Neural cell (in vitro differentiated cells): ENCODE data around the gene GNG7. TPM values are rescaled to one million over a fixed set of nuclear protein-coding genes. Genes with fewer than 3 reads are reported as not detected.

ENCODE experiments used
- H2AFZ ChIP-seq: fragments of 200-600, 300-800 bp; sonication (generic), shearing (Covaris generic); 2 replicates; pipeline ENCODE4 v1.6.0; 2014; ENCODE audit warnings: low read depth, mild to moderate bottlenecking, antibody characterized with exemption, low read length, moderate library complexity
- H3F3A ChIP-seq: fragments of 200-600 bp; shearing (Covaris generic); 2 replicates; pipeline ENCODE4 v1.6.1; 2016; ENCODE audit warnings: mild to moderate bottlenecking, moderate library complexity, mixed read lengths, antibody characterized with exemption, low read length; ENCODE audit not compliant: insufficient read depth, poor library complexity, severe bottlenecking
- H3K27ac ChIP-seq: fragments of 200-600, 300-800 bp; sonication (generic), shearing (Covaris generic); 2 replicates; pipeline ENCODE4 v1.5.1; 2014; ENCODE audit warnings: mild to moderate bottlenecking, low read length, moderate library complexity
- H3K27me3 ChIP-seq: fragments of 300-800, 200-600 bp; sonication (generic), shearing (Covaris generic); 2 replicates; pipeline ENCODE4 v1.6.0; 2014; ENCODE audit warnings: mild to moderate bottlenecking, low read depth, low read length, moderate library complexity; ENCODE audit not compliant: insufficient read depth
- H3K36me3 ChIP-seq: fragments of 300-800, 200-600 bp; sonication (generic), shearing (Covaris generic); 2 replicates; pipeline ENCODE4 v1.5.1; 2014; ENCODE audit warnings: mild to moderate bottlenecking, antibody characterized with exemption, low read length, moderate library complexity; ENCODE audit not compliant: insufficient read depth
- H3K4me2 ChIP-seq: fragments of 300-800, 200-600 bp; sonication (generic), shearing (Covaris generic); 2 replicates; pipeline ENCODE4 v1.6.0; 2014; ENCODE audit warnings: mild to moderate bottlenecking, low read length
- H3K4me3 ChIP-seq: fragments of 300-800, 200-600 bp; sonication (generic), shearing (Covaris generic); 2 replicates; pipeline ENCODE4 v1.5.1; 2014; ENCODE audit warnings: mild to moderate bottlenecking, low read length, moderate library complexity
- H3K79me2 ChIP-seq: fragments of 200-600 bp; shearing (Covaris generic); replicated peaks from 2 replicates; pipeline ENCODE4 v1.6.0; 2014; ENCODE audit warnings: mild to moderate bottlenecking, low read length, moderate library complexity; ENCODE audit not compliant: insufficient read depth
- H3K9ac ChIP-seq: fragments of 300-800, 200-600 bp; sonication (generic), shearing (Covaris generic); 2 replicates; pipeline ENCODE4 v1.6.1; 2016; ENCODE audit warnings: mild to moderate bottlenecking, low read length, mixed read lengths
- H3K9me2 ChIP-seq: fragments of 200-600 bp; shearing (Covaris generic); 2 replicates; pipeline ENCODE4 v1.6.1; 2016; ENCODE audit warnings: mild to moderate bottlenecking, low read length, mixed read lengths; ENCODE audit not compliant: insufficient read depth
- H3K9me3 ChIP-seq: fragments of 200-600, 300-800 bp; sonication (generic), shearing (Covaris generic); 2 replicates; pipeline ENCODE4 v1.6.1; 2016; ENCODE audit warnings: mild to moderate bottlenecking, mixed run types, low read length, moderate library complexity, mixed read lengths
- H4K20me1 ChIP-seq: fragments of 200-600 bp; shearing (Covaris generic); 2 replicates; pipeline ENCODE4 v1.6.1; 2016; ENCODE audit warnings: mild to moderate bottlenecking, mixed run types; ENCODE audit not compliant: insufficient read depth
- CTCF ChIP-seq: fragments of 450-650 bp; IDR thresholded peaks from 2 replicates; pipeline ENCODE4 v1.5.1; 2014; ENCODE audit warnings: antibody characterized with exemption, mild to moderate bottlenecking, moderate library complexity; ENCODE audit not compliant: poor library complexity, severe bottlenecking
- EP300 ChIP-seq: fragments of 450-650 bp; conservative IDR thresholded peaks from 2 replicates; pipeline ENCODE4 v1.6.1; 2014; ENCODE audit warnings: antibody characterized with exemption, mild to moderate bottlenecking, moderate library complexity; ENCODE audit not compliant: poor library complexity, severe bottlenecking
- EZH2 ChIP-seq: fragments of 200-600, 300-800 bp; shearing (Covaris generic), sonication (generic); IDR thresholded peaks from 2 replicates; pipeline ENCODE4 v1.6.1; 2014; ENCODE audit warnings: antibody characterized with exemption, low read length, borderline replicate concordance, mild to moderate bottlenecking; ENCODE audit not compliant: insufficient read depth, poor library complexity, severe bottlenecking
- MXI1 ChIP-seq: fragments of 450-650 bp; conservative IDR thresholded peaks from 2 replicates; pipeline ENCODE4 v1.6.1; 2014; ENCODE audit warnings: antibody characterized with exemption, mild to moderate bottlenecking; ENCODE audit not compliant: poor library complexity, severe bottlenecking
- POLR2AphosphoS5 ChIP-seq: IDR thresholded peaks from 2 replicates; pipeline ENCODE4 v1.6.1; 2012
- RAD21 ChIP-seq: fragments of 450-650 bp; conservative IDR thresholded peaks from 2 replicates; pipeline ENCODE4 v1.6.1; 2014; ENCODE audit warnings: antibody characterized with exemption, mild to moderate bottlenecking, moderate library complexity
- SMC3 ChIP-seq: fragments of 450-650 bp; conservative IDR thresholded peaks from 2 replicates; pipeline ENCODE4 v1.6.1; 2014; ENCODE audit warnings: antibody characterized with exemption, mild to moderate bottlenecking, moderate library complexity; ENCODE audit not compliant: poor library complexity
- TAF1 ChIP-seq: IDR thresholded peaks from 2 replicates; pipeline ENCODE4 v1.6.1; 2012; ENCODE audit warnings: low read depth
- polyA plus RNA-seq: library from polyadenylated mRNA; depleted of rRNA; stranded (reverse); fragments of >200 nt; gene quantifications from 2 replicates; pipeline ENCODE4 v1.2.3, GENCODE V29; 2014
- TF ChIP-seq, protein P1 (sequence below): IDR thresholded peaks from 2 replicates; pipeline ENCODE4 v1.6.1; 2012; ENCODE audit warnings: borderline replicate concordance

Gene GNG7
- polyA plus RNA-seq, 1 donor from 2014 or later, result 3.0 TPM

DNA sequence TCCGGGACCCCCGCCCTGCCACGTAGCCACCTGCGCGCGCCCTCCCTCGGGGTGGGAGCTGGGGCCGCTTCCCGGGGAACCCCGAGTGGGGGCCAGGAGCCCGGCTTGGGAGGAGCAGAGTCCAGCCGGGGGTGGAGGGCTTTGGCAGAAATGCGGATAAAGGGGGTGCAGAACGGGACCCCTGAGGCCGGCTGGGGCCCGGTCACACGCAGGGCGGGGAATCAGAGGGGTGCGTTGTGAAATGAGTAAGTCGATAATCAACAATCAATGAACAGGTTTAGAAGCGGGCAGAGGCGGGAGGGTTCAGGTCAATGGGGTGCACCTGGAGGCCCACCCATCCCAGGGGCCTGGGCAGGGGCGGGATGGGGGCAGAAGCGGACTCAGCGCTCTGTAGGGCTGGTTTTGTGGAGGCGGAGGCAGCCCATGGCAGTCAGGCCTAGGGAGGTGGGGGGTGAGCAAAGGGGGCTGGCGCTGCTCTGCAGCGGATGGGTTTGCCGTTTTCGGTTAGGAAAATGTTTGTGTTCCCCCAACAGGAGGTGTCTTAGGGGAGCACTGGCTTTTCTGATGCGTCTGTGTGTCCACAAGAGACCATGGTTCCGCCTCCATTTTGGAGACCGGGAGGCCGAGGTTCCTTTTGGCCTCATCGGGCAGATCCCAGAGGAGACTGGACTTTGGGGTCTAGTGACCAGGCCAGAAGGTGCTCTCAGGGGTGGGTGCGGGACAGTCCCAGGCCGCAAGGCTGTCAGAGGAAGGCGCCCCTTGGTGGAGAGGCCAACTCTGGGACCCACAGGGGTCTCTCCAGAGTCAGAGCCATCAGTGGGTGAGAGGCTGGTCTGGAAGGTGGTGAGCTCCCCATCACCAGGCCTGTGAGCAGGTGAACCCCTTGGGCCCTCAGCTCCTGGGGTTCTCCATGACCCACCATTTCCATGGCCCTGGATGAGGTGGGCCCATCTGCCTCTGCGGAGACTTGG lies 19.4 kb upstream of the GNG7 start:
- Histone ChIP-seq H3K4me3 (peak overlapping the region; percentile 78), H2AFZ (peak overlapping the region; percentile 33), H3K9me2 (no peaks in the 10 kb centered on the region), H4K20me1 (no peaks in the 10 kb centered on the region), H3K27me3 (no peaks in the 10 kb centered on the region), H3K27ac (no peak overlapping the region), H3K36me3 (no peaks in the 10 kb centered on the region), H3F3A (no peaks in the 10 kb centered on the region), H3K9me3 (no peaks in the 10 kb centered on the region), H3K79me2 (no peaks in the 10 kb centered on the region), H3K4me2 (peak overlapping the region; percentile 89), H3K9ac (peak overlapping the region; percentile 79)
- TF ChIP-seq EP300 (no peak), SMC3 (no peak), TAF1 (no peak), EZH2 (no peak), RAD21 (no peak), CTCF (no peak), MXI1 (no peak)
- TF ChIP-seq, protein P1, sequence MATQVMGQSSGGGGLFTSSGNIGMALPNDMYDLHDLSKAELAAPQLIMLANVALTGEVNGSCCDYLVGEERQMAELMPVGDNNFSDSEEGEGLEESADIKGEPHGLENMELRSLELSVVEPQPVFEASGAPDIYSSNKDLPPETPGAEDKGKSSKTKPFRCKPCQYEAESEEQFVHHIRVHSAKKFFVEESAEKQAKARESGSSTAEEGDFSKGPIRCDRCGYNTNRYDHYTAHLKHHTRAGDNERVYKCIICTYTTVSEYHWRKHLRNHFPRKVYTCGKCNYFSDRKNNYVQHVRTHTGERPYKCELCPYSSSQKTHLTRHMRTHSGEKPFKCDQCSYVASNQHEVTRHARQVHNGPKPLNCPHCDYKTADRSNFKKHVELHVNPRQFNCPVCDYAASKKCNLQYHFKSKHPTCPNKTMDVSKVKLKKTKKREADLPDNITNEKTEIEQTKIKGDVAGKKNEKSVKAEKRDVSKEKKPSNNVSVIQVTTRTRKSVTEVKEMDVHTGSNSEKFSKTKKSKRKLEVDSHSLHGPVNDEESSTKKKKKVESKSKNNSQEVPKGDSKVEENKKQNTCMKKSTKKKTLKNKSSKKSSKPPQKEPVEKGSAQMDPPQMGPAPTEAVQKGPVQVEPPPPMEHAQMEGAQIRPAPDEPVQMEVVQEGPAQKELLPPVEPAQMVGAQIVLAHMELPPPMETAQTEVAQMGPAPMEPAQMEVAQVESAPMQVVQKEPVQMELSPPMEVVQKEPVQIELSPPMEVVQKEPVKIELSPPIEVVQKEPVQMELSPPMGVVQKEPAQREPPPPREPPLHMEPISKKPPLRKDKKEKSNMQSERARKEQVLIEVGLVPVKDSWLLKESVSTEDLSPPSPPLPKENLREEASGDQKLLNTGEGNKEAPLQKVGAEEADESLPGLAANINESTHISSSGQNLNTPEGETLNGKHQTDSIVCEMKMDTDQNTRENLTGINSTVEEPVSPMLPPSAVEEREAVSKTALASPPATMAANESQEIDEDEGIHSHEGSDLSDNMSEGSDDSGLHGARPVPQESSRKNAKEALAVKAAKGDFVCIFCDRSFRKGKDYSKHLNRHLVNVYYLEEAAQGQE, result no peak

DNA sequence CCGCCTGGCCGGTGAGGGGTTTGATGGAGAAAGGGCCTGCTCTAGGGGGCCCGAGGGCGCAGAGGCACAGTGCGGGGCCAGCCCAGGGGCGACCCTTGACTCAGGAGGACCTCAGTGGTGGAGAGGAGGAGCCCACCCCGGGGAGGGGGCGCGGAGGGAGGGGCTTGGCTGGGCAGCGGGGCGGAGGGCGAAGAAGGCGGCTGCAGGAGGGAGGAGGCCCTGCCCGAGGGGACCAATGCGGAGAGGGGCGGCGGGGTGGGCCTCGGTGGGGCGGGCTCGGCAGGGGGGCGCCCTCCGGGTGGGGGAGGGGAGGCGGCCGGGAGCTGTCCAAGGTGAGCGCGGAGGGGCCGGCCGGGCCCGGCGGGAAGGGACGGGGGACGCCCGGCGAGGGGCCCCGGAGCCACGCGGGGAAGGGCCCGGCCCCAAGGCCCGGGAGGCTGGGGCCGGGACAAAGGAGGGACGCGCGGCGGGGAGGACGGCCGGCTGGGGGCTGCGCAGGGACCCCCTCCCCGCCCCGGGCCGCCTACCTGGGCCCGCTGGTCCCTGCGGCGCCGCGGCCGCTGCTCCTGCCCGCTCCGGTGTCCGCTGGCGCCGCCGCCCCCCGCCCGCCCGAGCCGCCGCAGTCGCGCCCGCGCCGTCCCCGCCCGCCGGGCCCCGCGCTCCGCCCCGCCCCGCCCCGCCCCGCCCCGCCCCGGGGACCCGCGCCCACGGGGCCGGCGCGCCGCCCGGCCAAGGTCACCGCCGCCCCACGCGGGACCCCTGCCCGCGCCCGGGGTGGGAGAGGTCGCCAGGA lies 18.5 kb upstream of the GNG7 start, which contains the start of gene DIRAS1:
Gene DIRAS1 (minus strand): TSS at position 596 of the 793 bp plus-strand sequence. CDS start 3,566 bp downstream, outside the sequence.
- H3K79me2 ChIP-seq, result no peaks in the 10 kb centered on the region
- no peaks in the 10 kb centered on the region for H3F3A ChIP-seq
- peak within 1 kb of the TSS; percentile 89 for H3K4me2 ChIP-seq
- no peaks in the 10 kb centered on the region for H3K9me3 ChIP-seq
- no peak for TF ChIP-seq SMC3
- peak; percentile 7 for TF ChIP-seq POLR2AphosphoS5
- no peak for TF ChIP-seq RAD21
- no peaks in the 10 kb centered on the region for H4K20me1 ChIP-seq
- peak within 1 kb of the TSS; percentile 47 for H3K27ac ChIP-seq
- peak within 1 kb of the TSS; percentile 88 for H3K9ac ChIP-seq
- peak within 1 kb of the TSS; percentile 45 for H2AFZ ChIP-seq
- H3K27me3 ChIP-seq, result no peaks in the 10 kb centered on the region
- H3K4me3 ChIP-seq, result peak within 1 kb of the TSS; percentile 91
- no peaks in the 10 kb centered on the region for H3K9me2 ChIP-seq
- peaks cover 6% of the 10 kb centered on the region for H3K36me3 ChIP-seq
